ENCODE data around the gene CHRNA10.
"Not testable (repeated sequence)": the region's sequence is repeated elsewhere in the genome, so short reads cannot be mapped to it uniquely, and the experiment has no call there.

CHRNA10 gene

GRCh38 chr11:3664032-3664630 is 7.1 kb downstream of the CHRNA10 start:
- DNase-seq: no peak

DNA sequence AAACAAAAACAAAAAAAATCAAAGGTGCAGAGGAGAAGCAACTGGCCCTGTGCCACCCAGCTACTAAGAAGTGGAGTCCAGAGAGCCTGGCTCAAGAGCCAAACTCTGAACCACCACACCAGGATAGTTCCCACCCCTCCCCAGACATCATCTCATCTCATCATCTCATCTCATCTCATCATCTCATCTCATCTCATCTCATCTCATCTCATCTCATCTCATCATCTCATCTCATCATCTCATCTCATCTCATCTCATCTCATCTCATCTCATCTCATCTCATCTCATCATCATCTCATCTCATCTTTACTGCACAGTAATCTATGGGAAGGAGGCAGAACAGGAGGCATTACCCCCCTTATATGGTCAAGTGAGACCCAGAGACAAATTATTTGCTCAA is 8.3 kb downstream of the CHRNA10 start:
- DNase-seq: no peak

- no peak for DNase-seq
These were observed 10.2 kb downstream of the CHRNA10 start for GRCh38 chr11:3660960-3661359.

DNA sequence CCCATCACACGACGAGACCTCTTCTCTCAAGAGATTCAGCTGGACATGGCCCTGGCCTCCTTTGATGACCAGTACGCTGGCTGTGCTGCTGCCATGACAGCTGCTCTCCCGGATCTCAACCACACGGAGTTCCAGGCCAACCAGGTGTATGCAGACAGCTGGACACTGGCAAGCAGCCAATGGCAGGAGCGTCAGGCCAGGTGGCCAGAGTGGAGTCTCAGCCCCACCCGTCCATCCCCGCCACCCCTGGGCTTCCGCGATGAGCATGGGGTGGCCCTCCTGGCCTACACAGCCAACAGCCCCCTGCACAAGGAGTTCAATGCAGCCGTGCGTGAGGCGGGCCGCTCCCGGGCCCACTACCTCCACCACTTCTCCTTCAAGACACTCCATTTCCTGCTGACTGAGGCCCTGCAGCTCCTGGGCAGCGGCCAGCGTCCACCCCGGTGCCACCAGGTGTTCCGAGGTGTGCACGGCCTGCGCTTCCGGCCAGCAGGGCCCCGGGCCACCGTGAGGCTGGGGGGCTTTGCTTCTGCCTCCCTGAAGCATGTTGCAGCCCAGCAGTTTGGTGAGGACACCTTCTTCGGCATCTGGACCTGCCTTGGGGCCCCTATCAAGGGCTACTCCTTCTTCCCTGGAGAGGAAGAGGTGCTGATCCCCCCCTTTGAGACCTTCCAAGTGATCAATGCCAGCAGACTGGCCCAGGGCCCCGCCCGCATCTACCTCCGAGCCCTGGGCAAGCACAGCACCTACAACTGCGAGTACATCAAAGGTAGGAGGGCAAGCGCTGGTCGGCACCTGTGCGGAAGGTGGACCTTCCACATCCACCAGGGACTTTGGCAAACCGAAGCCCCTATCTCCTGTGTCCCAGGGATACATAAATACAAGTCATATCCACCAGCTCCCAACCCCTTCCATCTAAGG is 11.3 kb downstream of the CHRNA10 start:
- DNase-seq: no peak

DNA sequence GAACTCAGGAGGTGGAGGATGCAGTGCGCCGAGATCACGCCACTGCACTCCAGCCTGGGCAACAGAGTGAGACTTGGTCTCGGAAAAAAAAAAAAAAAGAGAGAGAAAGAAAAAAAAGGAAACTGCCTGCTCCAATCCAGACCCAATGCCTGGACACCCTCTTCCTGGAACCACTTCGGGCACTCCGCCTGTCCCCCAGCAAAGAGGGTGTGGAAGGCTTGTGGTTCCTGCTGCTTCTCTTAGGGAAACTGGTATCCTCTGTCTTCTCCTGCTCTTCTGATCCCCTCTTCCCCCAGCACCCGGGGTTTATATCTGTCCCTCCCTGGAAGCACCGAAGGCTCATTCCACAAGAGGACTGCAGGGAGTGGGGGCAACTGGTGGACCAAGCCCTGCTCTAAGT is 12.9 kb downstream of the CHRNA10 start:
- DNase-seq: no peak

GRCh38 chr11:3657331-3657730 is 13.9 kb downstream of the CHRNA10 start:
- DNase-seq: not testable (repeated sequence)

DNA sequence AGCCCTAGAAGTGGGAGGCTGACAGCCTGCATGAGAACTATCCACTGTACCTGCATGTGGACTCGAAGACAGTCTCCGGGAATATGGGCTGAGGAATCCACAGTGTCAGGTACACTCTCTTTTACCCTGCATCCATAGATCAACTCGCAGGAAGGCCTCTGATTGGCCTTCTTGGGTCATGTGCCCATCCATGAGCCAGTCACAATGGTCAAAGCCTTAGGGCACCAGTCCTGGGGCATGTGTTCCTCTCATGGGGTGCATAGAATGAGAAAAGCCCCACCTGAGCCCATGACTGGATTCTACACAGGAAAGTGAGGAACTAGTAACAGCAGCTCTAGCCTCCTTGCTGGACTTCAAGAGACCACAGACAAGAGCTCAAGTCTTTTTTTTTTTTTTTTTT is 15.6 kb downstream of the CHRNA10 start:
- no peak for DNase-seq

DNA sequence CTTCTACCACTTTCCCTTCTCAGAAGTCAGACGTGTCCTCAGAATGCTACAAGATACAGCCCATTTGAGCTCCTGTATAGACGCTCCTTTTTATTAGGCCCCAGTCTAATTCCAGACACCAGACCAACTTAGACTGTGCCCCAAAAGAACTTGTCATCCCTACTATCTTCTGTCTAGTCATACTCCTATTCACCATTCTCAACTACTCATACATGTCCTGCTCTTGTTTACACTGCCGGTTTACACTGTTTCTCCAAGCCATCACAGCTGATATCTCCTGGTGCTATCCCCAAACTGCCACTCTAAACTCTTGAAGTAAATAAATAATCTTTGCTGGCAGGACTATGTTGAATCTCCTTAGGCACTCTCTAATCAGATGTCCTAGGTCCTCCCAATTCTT is 18.7 kb downstream of the CHRNA10 start:
- DNase-seq: not testable (repeated sequence)

DNA sequence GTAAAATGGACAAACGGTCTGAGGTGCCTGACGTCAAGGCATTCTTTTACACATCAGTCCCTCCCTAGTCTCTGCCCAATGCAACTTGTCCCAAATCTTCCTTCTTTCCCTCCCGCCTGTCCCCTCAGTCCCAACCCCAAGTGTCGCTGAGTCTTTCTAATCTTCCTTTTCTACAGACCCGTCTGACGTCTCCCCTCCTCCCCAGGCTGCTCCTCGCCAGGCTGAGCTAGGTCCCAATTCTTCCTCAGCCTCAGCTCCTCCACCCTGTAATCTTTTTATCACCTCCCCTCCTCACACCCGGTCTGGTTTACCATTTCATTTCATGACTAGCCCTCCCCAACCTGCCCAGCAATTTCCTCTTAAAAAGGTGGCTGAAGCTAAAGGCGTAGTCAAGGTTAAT is 21.8 kb downstream of the CHRNA10 start:
- not testable (repeated sequence) for DNase-seq

GRCh38 chr11:3648843-3649242 is 22.3 kb downstream of the CHRNA10 start:
- DNase-seq: not testable (repeated sequence)

DNA sequence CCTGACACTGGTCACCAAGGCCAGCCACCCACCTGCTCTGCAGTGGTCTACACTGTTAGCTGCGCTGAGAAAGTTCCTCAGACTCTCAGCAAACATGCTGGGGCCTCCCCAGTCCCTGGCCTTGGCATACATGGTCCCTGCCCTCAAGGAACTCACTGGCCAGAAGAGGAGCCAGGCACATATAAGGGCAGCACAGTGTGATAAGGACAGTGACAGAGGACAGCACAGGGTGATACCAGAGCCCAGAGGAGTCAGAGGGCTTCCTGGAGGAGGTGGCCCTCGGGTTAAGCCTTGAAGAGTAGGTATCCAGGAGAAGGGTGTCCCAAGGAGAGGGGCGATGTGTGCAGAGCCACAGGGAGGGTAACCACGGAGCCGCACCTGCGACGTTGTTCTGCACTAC is 25.6 kb downstream of the CHRNA10 start:
- no peak for DNase-seq

GRCh38 chr11:3644817-3645235 is 26.4 kb downstream of the CHRNA10 start, which contains the start of gene ART1:
Gene ART1 (plus strand): TSS chr11:3645128. CDS start chr11:3659214, 14,086 bp downstream.
- no peak for DNase-seq

DNA sequence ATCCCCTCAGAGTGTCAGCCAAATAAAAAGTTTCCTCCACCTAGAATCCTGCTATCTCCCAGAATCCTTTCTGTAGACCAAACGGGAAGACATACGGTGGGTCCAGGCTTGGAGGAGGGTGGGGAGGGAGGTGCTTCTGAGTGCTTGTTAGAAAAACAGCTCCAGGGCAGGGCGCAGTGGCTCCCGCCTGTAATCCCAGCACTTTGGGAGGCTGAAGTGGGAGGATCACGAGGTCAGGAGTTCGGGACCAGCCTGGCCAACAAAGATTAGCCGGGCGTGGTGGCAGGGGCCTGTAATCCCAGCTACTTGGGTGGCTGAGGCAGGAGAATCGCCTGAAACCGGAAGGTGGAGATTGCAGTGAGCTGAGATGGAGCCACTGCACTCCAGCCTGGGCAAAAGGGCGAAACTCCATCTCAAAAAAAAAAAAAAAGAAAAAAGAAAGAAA is 28.1 kb downstream of the CHRNA10 start:
- DNase-seq: not testable (repeated sequence)

- peak; percentile 56 for DNase-seq
These were observed 28.9 kb downstream of the CHRNA10 start for GRCh38 chr11:3642071-3642951.

DNA sequence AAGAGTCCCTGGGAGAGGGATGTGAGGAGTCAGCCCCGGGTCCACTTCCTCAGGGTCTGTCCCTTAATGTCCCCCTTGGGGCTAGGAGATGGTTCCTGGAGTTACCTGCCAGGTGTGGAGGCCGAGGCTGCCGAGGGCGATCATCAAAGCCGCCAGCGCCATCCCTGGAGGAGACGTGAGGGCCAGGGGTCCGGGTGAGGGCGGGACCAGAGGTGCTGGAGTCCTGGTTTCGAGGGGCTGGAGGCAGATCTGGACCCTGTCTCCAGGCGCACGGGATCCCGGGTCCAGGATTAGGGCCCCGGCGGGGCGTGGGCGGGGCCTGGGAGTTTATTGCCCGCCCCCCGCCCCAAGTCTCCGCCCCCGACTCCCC is 29.5 kb downstream of the CHRNA10 start, which contains the start of gene ART5:
Gene ART5 (minus strand): TSS at position 292 of the 370 bp plus-strand sequence. CDS start 130 bp downstream, at position 162.
- no peak for DNase-seq

DNA sequence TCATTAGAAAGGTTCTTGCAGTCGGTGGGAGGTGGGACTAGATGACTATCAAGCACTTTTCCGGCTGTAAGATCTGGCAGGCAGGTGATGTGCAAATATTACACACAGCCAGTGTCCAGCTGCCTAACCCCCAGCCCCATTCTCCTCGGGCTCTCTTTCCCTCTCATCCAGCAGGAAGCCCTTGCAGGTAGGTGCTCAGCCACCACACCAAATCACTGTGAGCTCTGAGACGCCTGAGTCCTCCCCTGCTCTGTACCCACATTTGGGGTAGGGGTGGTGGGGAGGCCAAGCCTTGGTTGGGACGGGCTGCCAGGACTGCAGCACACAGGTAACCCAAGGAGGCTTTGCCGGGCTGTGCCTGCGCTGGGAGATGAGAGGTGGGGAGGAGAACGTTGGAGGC is 30.0 kb downstream of the CHRNA10 start:
- DNase-seq: no peak

- DNase-seq: no peak
These were observed 31.3 kb downstream of the CHRNA10 start for GRCh38 chr11:3639841-3640240.

GRCh38 chr11:3638513-3638912 is 32.7 kb downstream of the CHRNA10 start:
- DNase-seq: no peak

DNA sequence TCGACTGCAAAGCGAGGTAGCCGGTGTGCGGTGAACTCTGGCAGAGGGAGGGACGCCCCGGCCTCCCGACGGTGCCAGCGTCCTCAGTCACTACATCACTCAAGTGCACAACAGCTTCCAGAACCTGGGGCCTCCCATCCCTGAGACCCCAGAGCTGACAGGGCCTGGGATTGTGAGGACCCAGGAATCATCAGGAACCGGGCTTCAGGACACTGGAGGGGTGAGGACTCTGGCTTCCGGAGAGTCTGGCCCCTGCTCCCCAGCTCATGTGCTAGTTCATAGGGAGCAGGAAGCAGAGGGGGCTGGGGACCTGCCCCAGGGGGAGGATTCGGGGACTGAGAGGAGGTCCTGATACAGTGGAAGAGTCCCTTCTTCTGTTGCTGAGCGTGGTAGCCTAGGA is 34.0 kb downstream of the CHRNA10 start:
- DNase-seq: no peak

DNA sequence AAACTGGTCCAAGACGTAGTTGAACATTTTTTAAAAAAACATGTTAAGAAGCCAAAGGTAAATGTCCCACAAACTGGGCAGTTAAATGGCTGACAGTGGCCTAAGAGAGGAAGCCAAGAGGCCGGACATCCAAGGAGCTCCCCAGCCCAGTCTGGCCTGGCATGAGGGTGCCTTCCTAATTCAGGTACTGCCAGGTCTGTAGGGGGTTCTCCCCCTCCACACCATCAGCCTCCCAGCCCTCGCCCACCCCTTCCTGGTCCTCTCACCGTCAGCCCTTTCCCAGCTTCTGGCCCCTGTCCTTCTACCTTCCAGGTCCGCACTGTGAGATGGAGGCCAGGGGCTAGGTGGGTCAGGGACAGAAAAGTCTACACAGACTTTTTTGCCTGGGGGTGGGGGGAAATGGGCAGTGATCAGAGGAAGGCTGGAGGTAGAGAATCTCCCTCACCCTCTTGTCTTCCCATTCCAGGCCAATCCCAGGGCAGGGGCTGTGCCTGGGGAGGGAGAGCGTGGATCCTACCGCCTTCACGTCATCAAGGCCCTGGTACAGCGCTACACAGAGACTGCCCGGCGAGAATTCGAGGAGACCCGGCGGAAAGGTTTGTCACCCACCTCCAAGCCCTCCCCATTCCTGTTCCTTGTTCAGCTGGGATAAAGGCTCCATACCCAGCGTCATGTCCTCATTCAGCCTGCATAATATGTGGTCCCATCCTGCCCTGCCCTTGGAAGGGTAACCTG is 35.4 kb downstream of the CHRNA10 start:
- DNase-seq: no peak

GRCh38 chr11:3632070-3632660 is 39.0 kb downstream of the CHRNA10 start:
- DNase-seq: no peak

- no peak for DNase-seq
These were observed 39.9 kb downstream of the CHRNA10 start for GRCh38 chr11:3631331-3631730.
